GM18951 (cell line): Measurements from ENCODE around the gene LDHAL6B.

Experiments
- POLR2A ChIP-seq: IDR thresholded peaks from 4 replicates; pipeline ENCODE4 v1.6.1; 2011; ENCODE audit warnings: mild to moderate bottlenecking; ENCODE audit not compliant: insufficient read length, insufficient read depth; ENCODE audit errors: extremely low read depth
- in situ Hi-C: fragments of 300-500 bp; cut with MboI; formaldehyde crosslinking; loops from one replicate; pipeline ENCODE4 v1.12.0; 2022; ENCODE audit warnings: low sequenced_read_pairs, mixed read lengths, inconsistent platforms; ENCODE audit not compliant: unreplicated experiment

Gene LDHAL6B

GRCh38 chr15:59185725-59186124 is 20.9 kb upstream of the LDHAL6B start:
- in situ Hi-C loops, result no loop called here
- TF ChIP-seq POLR2A, result no peak

GRCh38 chr15:59186501-59186900 is 20.1 kb upstream of the LDHAL6B start:
- no peak for TF ChIP-seq POLR2A
- in situ Hi-C loops, result no loop called here

GRCh38 chr15:59189241-59189640 is 17.4 kb upstream of the LDHAL6B start:
- no peak for TF ChIP-seq POLR2A
- in situ Hi-C loops, result no loop called here

GRCh38 chr15:59190291-59190690 is 16.4 kb upstream of the LDHAL6B start:
- in situ Hi-C loops, result no loop called here
- no peak for TF ChIP-seq POLR2A

GRCh38 chr15:59191855-59192237 is 14.8 kb upstream of the LDHAL6B start:
- TF ChIP-seq POLR2A, result no peak
- in situ Hi-C loops, result no loop called here

- TF ChIP-seq POLR2A, result no peak
- in situ Hi-C loops, result no loop called here
Measured at GRCh38 chr15:59194639-59195325, 11.9 kb upstream of the LDHAL6B start.

- TF ChIP-seq POLR2A, result no peak
- in situ Hi-C loops, result no loop called here
Measured at GRCh38 chr15:59196416-59196815, 10.2 kb upstream of the LDHAL6B start.

GRCh38 chr15:59197454-59197853 is 9.2 kb upstream of the LDHAL6B start:
- in situ Hi-C loops, result no loop called here
- TF ChIP-seq POLR2A, result no peak

- in situ Hi-C loops, result no loop called here
- no peak for TF ChIP-seq POLR2A
Measured at GRCh38 chr15:59199626-59200465, 6.8 kb upstream of the LDHAL6B start.

GRCh38 chr15:59200560-59200959 is 6.1 kb upstream of the LDHAL6B start:
- no peak for TF ChIP-seq POLR2A
- in situ Hi-C loops, result no loop called here

- in situ Hi-C loops, result no loop called here
- TF ChIP-seq POLR2A, result no peak
Measured at GRCh38 chr15:59203008-59203407, 3.6 kb upstream of the LDHAL6B start.

GRCh38 chr15:59203657-59204056 is 3.0 kb upstream of the LDHAL6B start:
- no peak for TF ChIP-seq POLR2A
- in situ Hi-C loops, result no loop called here

- no peak for TF ChIP-seq POLR2A
- in situ Hi-C loops, result no loop called here
Measured at GRCh38 chr15:59205839-59206622, 612 bp upstream of the LDHAL6B start.

- in situ Hi-C loops, result no loop called here
- no peak for TF ChIP-seq POLR2A
Measured at GRCh38 chr15:59208613-59209249, 2.1 kb downstream of the LDHAL6B start.
